ENCODE measurements around the gene CPNE4.
"Not testable (repeated sequence)": the region's sequence is repeated elsewhere in the genome, so short reads cannot be mapped to it uniquely, and the experiment has no call there.

The CPNE4 gene

DNA sequence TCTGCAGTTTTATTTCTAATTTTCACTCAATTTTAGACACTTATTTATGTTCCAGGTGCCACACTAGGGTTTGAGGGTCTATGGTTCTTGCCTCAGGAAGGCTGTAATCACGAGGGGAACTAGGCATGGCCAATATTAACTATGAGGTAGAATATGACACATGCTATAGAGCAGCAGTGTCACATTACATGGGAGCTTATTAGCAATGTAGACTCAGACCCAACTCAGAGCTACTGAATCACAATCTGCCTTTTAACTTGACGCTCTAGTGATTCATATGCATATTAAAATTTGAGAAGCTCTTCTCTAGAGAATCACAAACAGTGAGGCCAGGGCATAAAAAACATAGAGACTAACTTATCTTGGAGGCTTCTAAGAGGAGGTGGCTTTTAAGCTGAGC, 499.2 kb downstream of the CPNE4 start:
- no peak for DNase-seq (ENCODE audit: low spot score)

GRCh38 chr3:131535131-131535530, 499.7 kb downstream of the CPNE4 start:
- DNase-seq (ENCODE audit: low spot score): no peak

DNA sequence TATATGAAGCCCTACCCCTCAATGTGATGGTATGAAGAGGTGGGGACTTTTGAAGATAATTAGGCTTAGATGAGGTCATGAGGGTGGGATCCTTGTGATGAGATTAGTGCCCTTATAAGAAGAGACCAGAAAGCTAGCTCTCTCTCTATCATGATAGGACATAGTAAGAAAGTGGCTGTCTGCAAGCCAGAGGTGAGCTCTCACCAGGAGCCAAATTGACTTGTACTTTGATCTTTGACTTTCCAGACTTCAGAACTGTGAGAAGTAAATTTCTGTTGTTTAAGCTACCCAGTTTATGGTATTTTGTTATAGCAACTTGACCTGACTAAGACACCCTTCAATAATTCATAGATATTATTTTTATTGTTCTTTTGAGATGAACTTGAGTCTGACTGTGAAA, 502.2 kb downstream of the CPNE4 start:
- DNase-seq (ENCODE audit: low spot score): no peak

GRCh38 chr3:131530843-131531242, 504.0 kb downstream of the CPNE4 start:
- DNase-seq (ENCODE audit: low spot score): no peak

DNA sequence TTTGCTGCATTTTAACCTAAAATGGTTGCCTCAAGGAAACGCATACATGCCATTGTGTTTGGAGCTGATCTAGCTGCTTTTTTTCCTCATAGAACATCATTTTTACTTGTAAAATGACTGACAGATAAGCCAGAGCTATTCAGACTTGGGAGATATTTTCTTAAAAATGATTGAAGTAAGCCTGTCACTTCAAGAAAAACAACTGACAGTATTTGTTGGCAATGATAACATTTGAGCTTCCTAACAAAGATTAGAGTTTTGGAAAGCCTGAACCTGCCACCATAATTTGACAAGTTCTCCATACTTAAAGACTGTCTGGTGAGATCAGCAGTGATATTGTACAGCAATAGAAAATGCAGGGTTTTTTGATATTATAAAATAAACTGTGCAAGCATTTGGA, 504.4 kb downstream of the CPNE4 start:
- DNase-seq (ENCODE audit: low spot score): no peak

DNA sequence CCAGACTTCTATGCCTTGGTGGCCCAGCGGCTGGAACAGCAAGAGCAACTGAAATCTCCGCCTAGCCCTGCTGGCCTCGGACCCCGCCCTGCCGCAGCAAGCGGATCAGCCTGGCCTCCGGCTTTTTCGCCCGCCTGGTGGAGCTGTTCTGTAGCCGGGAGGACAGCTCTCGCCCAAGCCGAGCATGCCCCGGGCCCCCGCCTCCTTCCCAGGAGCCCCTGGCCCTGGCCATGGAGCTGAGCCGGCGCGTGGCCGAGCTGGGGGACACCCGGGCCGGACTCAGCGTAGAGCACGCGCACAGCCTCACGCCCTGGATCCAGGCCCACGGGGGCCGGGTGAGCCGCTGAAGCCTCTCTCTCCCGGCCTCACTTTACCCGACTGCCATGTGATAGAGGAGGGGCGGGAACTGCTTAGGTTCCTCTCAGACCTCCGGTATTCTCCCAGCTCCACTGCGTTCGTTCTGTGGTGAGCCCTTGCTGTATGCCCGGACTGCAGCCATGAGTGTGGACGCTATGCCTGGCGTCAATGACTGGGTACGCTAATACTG, 507.9 kb downstream of the CPNE4 start:
- peak; percentile 19 for DNase-seq (ENCODE audit: low spot score)

DNA sequence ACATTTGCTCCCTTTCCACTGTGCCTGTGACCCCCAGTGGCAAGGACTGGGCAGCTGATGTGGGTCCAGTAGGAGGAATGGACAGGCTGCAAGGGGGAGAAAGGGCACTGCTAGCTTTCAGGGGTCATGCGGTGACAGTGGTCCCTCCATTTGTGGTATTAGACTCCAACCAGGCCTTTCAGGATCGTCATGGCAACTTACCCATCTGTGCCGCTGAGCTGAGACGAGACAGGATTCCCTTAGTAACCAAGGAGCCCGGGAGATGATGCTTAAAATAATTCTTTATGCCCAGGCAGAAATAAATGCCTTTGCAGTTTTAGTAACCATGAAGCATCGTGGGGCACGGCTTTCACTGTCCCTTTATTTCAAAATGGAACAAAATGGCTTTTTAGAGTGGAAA, 516.1 kb downstream of the CPNE4 start:
- no peak for DNase-seq (ENCODE audit: low spot score)

DNA sequence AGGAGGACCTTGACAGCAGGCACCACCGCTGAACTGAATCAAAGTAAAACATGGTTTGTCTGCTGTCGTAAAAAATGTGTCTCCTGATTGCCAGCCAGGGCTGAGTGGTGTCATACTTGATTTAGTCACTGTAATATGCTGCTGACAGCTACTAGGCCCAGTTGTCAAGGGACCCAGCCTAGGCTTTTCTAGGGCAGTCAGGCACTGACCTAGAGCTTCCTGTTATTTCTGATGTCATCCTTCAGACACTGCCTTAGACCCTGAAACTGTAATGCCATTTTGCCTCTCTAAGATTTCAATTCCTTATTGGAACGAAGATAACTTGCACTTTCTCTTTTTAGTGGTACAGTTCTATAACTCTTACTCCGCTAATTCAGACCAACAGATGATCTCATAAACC, 529.4 kb downstream of the CPNE4 start:
- DNase-seq (ENCODE audit: low spot score): no peak

DNA sequence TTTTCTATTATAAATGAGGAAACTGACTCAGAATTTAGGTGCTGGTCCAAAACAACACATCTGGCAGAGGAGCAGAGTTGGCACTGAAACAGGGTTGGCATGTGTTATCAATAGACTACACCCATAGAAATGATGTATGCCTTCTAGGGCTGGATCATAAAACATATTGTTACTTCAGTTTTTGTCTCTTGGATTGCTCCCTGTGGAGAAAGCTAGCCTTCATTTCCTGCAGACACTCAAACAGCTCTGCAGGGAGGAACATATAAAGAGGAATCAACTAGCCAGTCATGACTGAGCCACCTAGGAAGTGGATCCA, 531.5 kb downstream of the CPNE4 start:
- no peak for DNase-seq (ENCODE audit: low spot score)

GRCh38 chr3:131502530-131503319, 532.1 kb downstream of the CPNE4 start, which contains the start of gene MRPL3:
Gene MRPL3 (minus strand): TSS chr3:131502971. CDS start chr3:131502821, 150 bp downstream.
- peak; percentile 68 for DNase-seq (ENCODE audit: low spot score)

- no peak for DNase-seq (ENCODE audit: low spot score)
Measured at GRCh38 chr3:131501949-131502348, 532.9 kb downstream of the CPNE4 start.

DNA sequence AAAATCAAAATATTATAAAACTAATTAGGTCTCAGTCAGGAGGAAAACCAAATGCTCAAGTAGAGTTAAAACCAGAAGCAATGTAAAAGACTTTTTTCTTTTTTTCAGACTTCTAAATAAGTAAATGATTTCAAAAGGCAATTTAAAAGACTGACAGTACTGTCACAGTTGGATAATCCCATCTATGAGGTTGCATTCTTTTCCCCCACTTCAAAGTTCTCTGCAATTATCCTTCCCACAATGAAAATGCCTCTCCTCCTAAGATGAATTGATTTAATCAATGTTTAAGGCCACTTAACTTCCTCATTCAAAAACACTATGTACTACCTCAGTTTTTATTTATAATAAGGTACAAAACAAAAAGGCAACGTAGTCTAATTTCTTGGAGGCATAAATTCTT, 540.1 kb downstream of the CPNE4 start:
- no peak for DNase-seq (ENCODE audit: low spot score)

DNA sequence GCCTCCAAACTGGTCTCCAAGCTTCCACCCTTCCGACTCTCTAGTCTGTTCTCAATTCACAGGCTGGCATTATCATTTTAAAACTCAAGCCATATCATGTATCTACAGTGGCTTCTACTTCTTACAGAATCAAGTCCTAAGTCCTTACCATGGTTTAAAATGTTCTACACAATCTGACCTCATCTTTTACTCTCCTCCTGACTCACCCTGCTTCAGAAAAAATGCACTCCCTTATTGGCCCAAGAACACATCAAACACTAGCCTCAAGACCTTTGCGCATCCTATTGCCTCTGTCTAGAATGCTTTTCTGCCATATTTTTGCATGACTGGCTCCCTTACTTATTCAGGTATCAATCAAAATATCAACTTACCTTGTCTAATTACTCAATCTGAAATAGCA, 543.0 kb downstream of the CPNE4 start:
- DNase-seq (ENCODE audit: low spot score): no peak

GRCh38 chr3:131491084-131491483, 543.7 kb downstream of the CPNE4 start:
- DNase-seq (ENCODE audit: low spot score): no peak

GRCh38 chr3:131486545-131486944, 548.3 kb downstream of the CPNE4 start:
- not testable (repeated sequence) for DNase-seq (ENCODE audit: low spot score)

GRCh38 chr3:131485119-131485518, 549.7 kb downstream of the CPNE4 start:
- no peak for DNase-seq (ENCODE audit: low spot score)

DNA sequence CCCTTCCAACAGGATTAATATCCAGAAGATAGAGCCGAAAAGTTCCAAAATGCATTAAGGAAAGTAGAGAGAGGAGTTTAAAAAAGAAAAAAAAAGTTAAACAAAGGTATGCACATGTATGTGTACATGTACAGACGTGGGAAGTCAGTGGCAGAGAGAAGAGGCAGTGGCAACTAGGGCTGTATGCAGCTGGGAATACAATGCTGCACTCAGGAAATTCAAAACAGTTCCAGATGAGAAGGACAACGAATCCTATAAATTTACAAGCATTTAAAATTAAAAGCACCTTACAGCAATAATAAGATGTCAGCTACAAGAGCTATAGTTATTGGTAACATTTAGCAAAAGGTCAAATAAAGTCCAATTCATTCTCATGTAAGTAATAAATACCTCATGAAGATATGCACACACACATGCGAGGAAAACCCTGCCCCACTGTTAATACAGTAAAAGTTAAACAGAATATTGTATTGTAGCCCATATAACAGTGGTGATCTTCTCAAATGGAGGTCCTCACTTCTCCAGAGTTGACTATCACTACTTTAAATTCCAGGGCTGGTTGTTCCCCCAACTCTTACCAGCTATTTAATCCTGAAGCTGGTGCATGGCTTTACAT, 550.2 kb downstream of the CPNE4 start:
- no peak for DNase-seq (ENCODE audit: low spot score)
